ENCODE measurements around the gene RWDD3. TPM values are rescaled to one million over a fixed set of nuclear protein-coding genes. Genes with fewer than 3 reads are reported as not detected.

The RWDD3 gene
- total and polyA plus RNA-seq, 12 donors: 2.9 to 66.2 (median 15.7) TPM

GRCh38 chr1:95222629-95223028, 11.4 kb upstream of the RWDD3 start:
- intact Hi-C loops (cut with DNase I): no loop called here
- no peak for DNase-seq
- H3K9me3 ChIP-seq (replicated peaks in 1 of 3): no peaks in the 10 kb centered on the region
- H3K4me3 ChIP-seq: no peak overlapping the region
- no peaks in the 10 kb centered on the region for H3K4me1 ChIP-seq (replicated peaks in 1 of 2)
- H3K27ac ChIP-seq: no peak overlapping the region
- no peaks in the 10 kb centered on the region for H3K27me3 ChIP-seq
- 82 to 92% (median 85%) methylated on average over 2 of the region's 2 CpGs for WGBS, 4 donors
- no peaks in the 10 kb centered on the region for H3K36me3 ChIP-seq (replicated peaks in 1 of 2)
- TF ChIP-seq, protein P1, sequence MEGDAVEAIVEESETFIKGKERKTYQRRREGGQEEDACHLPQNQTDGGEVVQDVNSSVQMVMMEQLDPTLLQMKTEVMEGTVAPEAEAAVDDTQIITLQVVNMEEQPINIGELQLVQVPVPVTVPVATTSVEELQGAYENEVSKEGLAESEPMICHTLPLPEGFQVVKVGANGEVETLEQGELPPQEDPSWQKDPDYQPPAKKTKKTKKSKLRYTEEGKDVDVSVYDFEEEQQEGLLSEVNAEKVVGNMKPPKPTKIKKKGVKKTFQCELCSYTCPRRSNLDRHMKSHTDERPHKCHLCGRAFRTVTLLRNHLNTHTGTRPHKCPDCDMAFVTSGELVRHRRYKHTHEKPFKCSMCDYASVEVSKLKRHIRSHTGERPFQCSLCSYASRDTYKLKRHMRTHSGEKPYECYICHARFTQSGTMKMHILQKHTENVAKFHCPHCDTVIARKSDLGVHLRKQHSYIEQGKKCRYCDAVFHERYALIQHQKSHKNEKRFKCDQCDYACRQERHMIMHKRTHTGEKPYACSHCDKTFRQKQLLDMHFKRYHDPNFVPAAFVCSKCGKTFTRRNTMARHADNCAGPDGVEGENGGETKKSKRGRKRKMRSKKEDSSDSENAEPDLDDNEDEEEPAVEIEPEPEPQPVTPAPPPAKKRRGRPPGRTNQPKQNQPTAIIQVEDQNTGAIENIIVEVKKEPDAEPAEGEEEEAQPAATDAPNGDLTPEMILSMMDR (IDR thresholded peaks at IDR 0.05): no peak
- TF ChIP-seq POLR2A (IDR thresholded peaks at IDR 0.05): no peak

DNA sequence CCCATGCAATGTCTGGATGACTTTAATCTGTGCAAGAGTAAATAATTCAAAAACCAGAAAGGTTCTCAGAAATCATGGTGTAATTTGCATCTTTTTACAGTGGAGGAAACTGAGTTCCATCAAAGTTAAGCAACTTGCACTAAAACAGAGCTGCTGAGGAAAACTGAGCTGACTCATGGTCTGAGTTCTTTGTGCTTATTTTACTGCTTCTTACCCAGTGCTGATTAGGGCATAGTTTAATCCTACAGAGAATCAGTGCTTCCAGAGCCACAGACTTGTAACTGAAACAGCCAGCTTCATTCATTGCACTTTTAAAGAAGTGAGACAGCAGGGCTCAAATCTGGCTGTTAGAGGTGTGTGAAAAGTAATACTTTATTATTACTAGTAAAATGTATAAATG, 10.9 kb upstream of the RWDD3 start:
- Histone ChIP-seq H3K4me1 (replicated peaks in 1 of 2) (no peaks in the 10 kb centered on the region), H3K9me3 (replicated peaks in 1 of 3) (no peaks in the 10 kb centered on the region), H3K4me3 (no peak overlapping the region), H3K27ac (no peak overlapping the region), H3K27me3 (no peaks in the 10 kb centered on the region), H3K36me3 (replicated peaks in 1 of 2) (no peaks in the 10 kb centered on the region)
- intact Hi-C loops (cut with DNase I): no loop called here
- DNase-seq: no peak
- TF ChIP-seq, protein P1 (IDR thresholded peaks at IDR 0.05): no peak
- TF ChIP-seq POLR2A (IDR thresholded peaks at IDR 0.05): no peak

GRCh38 chr1:95226781-95227660, 7.0 kb upstream of the RWDD3 start:
- Histone ChIP-seq H3K27me3 (no peaks in the 10 kb centered on the region), H3K27ac (no peak overlapping the region), H3K4me3 (no peak overlapping the region), H3K9me3 (replicated peaks in 1 of 3) (no peaks in the 10 kb centered on the region), H3K4me1 (replicated peaks in 1 of 2) (peaks cover 0 to 2% of the 10 kb centered on the region in 2 donors), H3K36me3 (replicated peaks in 1 of 2) (no peaks in the 10 kb centered on the region)
- no peak for TF ChIP-seq POLR2A (IDR thresholded peaks at IDR 0.05)
- TF ChIP-seq, protein P1 (IDR thresholded peaks at IDR 0.05): no peak
- DNase-seq: no peak
- intact Hi-C loops (cut with DNase I): no loop called here
- 76 to 86% (median 82%) methylated on average over 3 of the region's 3 CpGs for WGBS, 4 donors

- Histone ChIP-seq H3K4me1 (replicated peaks in 1 of 2) (peaks cover 0 to 13% of the 10 kb centered on the region in 2 donors), H3K27me3 (no peaks in the 10 kb centered on the region), H3K36me3 (replicated peaks in 1 of 2) (no peaks in the 10 kb centered on the region), H3K4me3 (no peak overlapping the region), H3K27ac (no peak overlapping the region), H3K9me3 (replicated peaks in 1 of 3) (no peaks in the 10 kb centered on the region)
- DNase-seq: no peak
- TF ChIP-seq POLR2A (IDR thresholded peaks at IDR 0.05): no peak
- TF ChIP-seq, protein P1 (IDR thresholded peaks at IDR 0.05): no peak
- 60 to 78% (median 71%) methylated on average over 5 of the region's 5 CpGs for WGBS, 4 donors
- intact Hi-C loops (cut with DNase I): no loop called here
These were observed 5.0 kb upstream of the RWDD3 start for GRCh38 chr1:95229037-95229436.
